Pancreas (tissue), 10 donors: ENCODE results near the gene MECP2. TPM values are rescaled to one million over a fixed set of nuclear protein-coding genes. Genes with fewer than 3 reads are reported as not detected.

Experiments used
- ATAC-seq, 4 donors: fragments of 200-7000 bp; cut with Tn5 transposase; one replicate each; pipeline versions ENCODE4 v1.8.0 to v1.9.1; 2020; ENCODE audit warnings: mild to moderate bottlenecking in 4 of 4, moderate library complexity in 4 of 4
- DNase-seq, 6 donors: peaks; one replicate each; pipeline ENCODE4 v3.0.0-alpha.2; 2020
- FAIRE-seq: peaks from 2 replicates; lab custom pipeline; 2012; peaks lifted over from hg19 to GRCh38; lab: Jason Lieb, UNC
- H3K27ac ChIP-seq, 4 donors: fragments of 200-600 bp; sonication (generic); 1 replicate in 3 of 4; 2 replicates in 1 of 4; pipeline versions ENCODE4 v1.5.0 to v1.8.0; 2020
- H3K27me3 ChIP-seq, 4 donors: fragments of 200-600 bp; one replicate each; pipeline ENCODE4 v1.8.0; 2021
- H3K36me3 ChIP-seq, 3 donors: fragments of 200-600 bp; sonication (generic) in 1 of 3; one replicate each; pipeline versions ENCODE4 v1.5.0 to v1.8.0; 2020 to 2021
- H3K4me1 ChIP-seq, 3 donors: fragments of 200-600 bp; one replicate each; pipeline ENCODE4 v1.8.0; 2021
- H3K4me3 ChIP-seq, 4 donors: fragments of 200-600 bp; sonication (generic) in 2 of 4; one replicate each; pipeline versions ENCODE4 v1.5.0 to v1.8.0; 2020 to 2021
- H3K9me3 ChIP-seq, 4 donors: fragments of 200-600 bp; one replicate each; pipeline ENCODE4 v1.8.0; 2021
- CTCF ChIP-seq, 4 donors: fragments of 200-600 bp; sonication (generic) in 3 of 4; IDR thresholded peaks; one replicate each; pipeline versions ENCODE4 v1.5.0 to v1.8.0; 2021; ENCODE audit warnings: antibody characterized with exemption in 4 of 4
- WGBS, 2 donors: extraction: QIAGEN DNeasy Blood & Tissue Kit; methylation state at CpG; one replicate each; pipeline ENCODE4 v1.1.7; 2013; 5-methylcytosine and 5-hydroxymethylcytosine counted together
- intact Hi-C, 3 donors: fragments of 100-400 bp; cut with DNase I; formaldehyde crosslinking; loops; one replicate each; pipeline versions ENCODE4 v1.11.1 to v1.14.2; 2022
- polyA plus RNA-seq, 2 donors: library from polyadenylated mRNA; stranded (reverse); fragments of 200-250 nt; gene quantifications; one replicate each; pipeline ENCODE4 v1.2.3, GENCODE V29; 2013
- total RNA-seq, 6 donors: library from RNA; stranded (reverse); fragmentation: NEBNext Ultra II Directional in 4 of 6; extraction: Animal tissue kit (Norgen Biotek cat#: 25700) in 4 of 6; gene quantifications; one replicate each; pipeline versions ENCODE4 v1.2.1 to v1.2.4, GENCODE V29; 2021 to 2023
- donor health status: healthy with polysubstance abuse.
- donor health status: DM: no; HTN: no; CAD: no; lungs with moderate emphysema.
- donor health status: DM: no; HTN: no; CAD: no.
- donor health status: control.
- donor health status: control.
- donor health status: Bipolar disorder and iron deficiency.
- donor health status: DM: yes; HTN: yes; CAD: no.
- donor health status: DM: no; HTN: no; CAD: no.
- donor health status: DM: no; HTN: no; CAD: no.
- donor health status: DM: yes; HTN: yes; CAD: no.

Gene MECP2
- total and polyA plus RNA-seq, 8 donors, result 17.7 to 30.8 (median 22.1) TPM

GRCh38 chrX:154121961-154122360 lies 24.4 kb upstream of the MECP2 start:
- FAIRE-seq (no peak), ATAC-seq (peak; percentile 53 to 81 (median 74)), DNase-seq (peak in 2 of 6 donors; percentile 18 to 37)
- H3K36me3 ChIP-seq, result no peaks in the 10 kb centered on the region
- H3K27ac ChIP-seq, result peak overlapping the region; percentile 5 to 64 (median 36)
- 55 to 59% methylated on average over 11 of the region's 11 CpGs for WGBS, 2 donors
- no peaks in the 10 kb centered on the region for H3K4me1 ChIP-seq
- no peak overlapping the region for H3K4me3 ChIP-seq
- intact Hi-C loops, result no loop called here
- H3K27me3 ChIP-seq, result peaks cover 0 to 28% (median 3%) of the 10 kb centered on the region in 4 donors
- TF ChIP-seq CTCF (IDR thresholded peaks at IDR 0.05), result no peak
- no peaks in the 10 kb centered on the region for H3K9me3 ChIP-seq

GRCh38 chrX:154121207-154121606 lies 23.7 kb upstream of the MECP2 start:
- WGBS, 2 donors, result 87 to 89% methylated on average over 4 of the region's 4 CpGs
- H3K4me3 ChIP-seq, result no peak overlapping the region
- H3K27ac ChIP-seq, result peak overlapping the region in 2 of 4 donors; percentile 62 to 64
- intact Hi-C loops, result no loop called here
- H3K36me3 ChIP-seq, result no peaks in the 10 kb centered on the region
- no peak for TF ChIP-seq CTCF (IDR thresholded peaks at IDR 0.05)
- no peak for DNase-seq
- H3K9me3 ChIP-seq, result no peaks in the 10 kb centered on the region
- ATAC-seq, result no peak
- H3K4me1 ChIP-seq, result no peaks in the 10 kb centered on the region
- peaks cover 0 to 24% (median 3%) of the 10 kb centered on the region in 4 donors for H3K27me3 ChIP-seq
- FAIRE-seq, result no peak

- no peak for DNase-seq
- no peak for TF ChIP-seq CTCF (IDR thresholded peaks at IDR 0.05)
- Histone ChIP-seq H3K27ac (no peak overlapping the region), H3K4me1 (no peaks in the 10 kb centered on the region), H3K9me3 (no peaks in the 10 kb centered on the region), H3K36me3 (no peaks in the 10 kb centered on the region), H3K4me3 (no peak overlapping the region), H3K27me3 (peaks cover 0 to 17% (median 3%) of the 10 kb centered on the region in 4 donors)
- FAIRE-seq, result no peak
- intact Hi-C loops, result no loop called here
- no peak for ATAC-seq
- WGBS, 2 donors, result 77 to 80% methylated on average over 3 of the region's 3 CpGs
Measured at GRCh38 chrX:154120567-154120966, 23.1 kb upstream of the MECP2 start.

- Histone ChIP-seq H3K4me1 (no peaks in the 10 kb centered on the region), H3K27ac (no peak overlapping the region), H3K36me3 (no peaks in the 10 kb centered on the region), H3K27me3 (peaks cover 0 to 16% (median 3%) of the 10 kb centered on the region in 4 donors), H3K4me3 (no peak overlapping the region), H3K9me3 (no peaks in the 10 kb centered on the region)
- no peak for ATAC-seq
- DNase-seq, result no peak
- 71 to 77% methylated on average over 6 of the region's 6 CpGs for WGBS, 2 donors
- TF ChIP-seq CTCF (IDR thresholded peaks at IDR 0.05), result no peak
- FAIRE-seq, result no peak
- intact Hi-C loops, result no loop called here
Measured at GRCh38 chrX:154117566-154117965, 20.0 kb upstream of the MECP2 start.

GRCh38 chrX:154116426-154117211 lies 19.1 kb upstream of the MECP2 start:
- no peak for FAIRE-seq
- H3K27ac ChIP-seq, result no peak overlapping the region
- WGBS, 2 donors, result 64 to 67% methylated on average over 19 of the region's 19 CpGs

More at GRCh38 chrX:154116426-154117211, 19.1 kb upstream of the MECP2 start:
- no peak overlapping the region for H3K4me3 ChIP-seq
- no peaks in the 10 kb centered on the region for H3K9me3 ChIP-seq
- DNase-seq (no peak), ATAC-seq (no peak)
- no peak for TF ChIP-seq CTCF (IDR thresholded peaks at IDR 0.05)
- no peaks in the 10 kb centered on the region for H3K4me1 ChIP-seq
- H3K36me3 ChIP-seq, result no peaks in the 10 kb centered on the region
- intact Hi-C loops, result no loop called here
- H3K27me3 ChIP-seq, result peaks cover 0 to 10% (median 5%) of the 10 kb centered on the region in 4 donors
